KBM-7 (cell line): ENCODE measurements around the gene ADTRP.
"Not testable (repeated sequence)": the region's sequence is repeated elsewhere in the genome, so short reads cannot be mapped to it uniquely, and the experiment has no call there.

Experiments used
- DNase-seq: peaks from one replicate; pipeline ENCODE4 v3.0.0-alpha.2; 2015
- in situ Hi-C: fragments of 300-500 bp; cut with MboI; formaldehyde crosslinking; loops from 2 replicates; pipeline ENCODE4 v1.14.3; 2020; ENCODE audit warnings: low sequenced_read_pairs, low pct_unique_long_range_greater_than_20kb, mixed read lengths

The ADTRP gene

GRCh38 chr6:11805259-11806053 is 26.9 kb upstream of the ADTRP start:
- in situ Hi-C loops, result no loop called here
- no peak for DNase-seq

- no peak for DNase-seq
- in situ Hi-C loops, result no loop called here
These were observed 26.1 kb upstream of the ADTRP start for GRCh38 chr6:11804701-11805100.

- no peak for DNase-seq
- in situ Hi-C loops, result no loop called here
These were observed 25.5 kb upstream of the ADTRP start for GRCh38 chr6:11804135-11804534.

- in situ Hi-C loops, result no loop called here
- no peak for DNase-seq
These were observed 25.0 kb upstream of the ADTRP start for GRCh38 chr6:11803591-11803971.

GRCh38 chr6:11802886-11803590 is 24.4 kb upstream of the ADTRP start:
- no peak for DNase-seq
- in situ Hi-C loops, result no loop called here

GRCh38 chr6:11800531-11800930 is 21.9 kb upstream of the ADTRP start:
- in situ Hi-C loops, result not testable (repeated sequence)

GRCh38 chr6:11798538-11798937 is 19.9 kb upstream of the ADTRP start:
- DNase-seq, result no peak
- in situ Hi-C loops, result no loop called here

More at GRCh38 chr6:11800531-11800930, 21.9 kb upstream of the ADTRP start:
- DNase-seq, result not testable (repeated sequence)

GRCh38 chr6:11798096-11798495 is 19.5 kb upstream of the ADTRP start:
- in situ Hi-C loops, result no loop called here
- no peak for DNase-seq

GRCh38 chr6:11796829-11797228 is 18.2 kb upstream of the ADTRP start:
- DNase-seq, result no peak
- in situ Hi-C loops, result no loop called here

- in situ Hi-C loops, result no loop called here
- no peak for DNase-seq
These were observed 16.8 kb upstream of the ADTRP start for GRCh38 chr6:11795403-11795802.

GRCh38 chr6:11793277-11793676 is 14.7 kb upstream of the ADTRP start:
- DNase-seq, result no peak
- in situ Hi-C loops, result no loop called here

GRCh38 chr6:11791354-11792107 is 12.9 kb upstream of the ADTRP start:
- in situ Hi-C loops, result no loop called here
- no peak for DNase-seq

GRCh38 chr6:11789744-11790143 is 11.1 kb upstream of the ADTRP start:
- in situ Hi-C loops, result no loop called here
- DNase-seq, result no peak

GRCh38 chr6:11788043-11788442 is 9.4 kb upstream of the ADTRP start:
- in situ Hi-C loops, result no loop called here
- DNase-seq, result peak; percentile 24

GRCh38 chr6:11785774-11786579 is 7.4 kb upstream of the ADTRP start:
- in situ Hi-C loops, result no loop called here
- DNase-seq, result no peak

GRCh38 chr6:11785415-11785773 is 6.8 kb upstream of the ADTRP start:
- in situ Hi-C loops, result no loop called here
- no peak for DNase-seq

- DNase-seq, result no peak
- in situ Hi-C loops, result no loop called here
These were observed 5.7 kb upstream of the ADTRP start for GRCh38 chr6:11784341-11784740.

- in situ Hi-C loops, result no loop called here
- DNase-seq, result no peak
These were observed 5.0 kb upstream of the ADTRP start for GRCh38 chr6:11783524-11784064.

- no peak for DNase-seq
- in situ Hi-C loops, result no loop called here
These were observed 3.9 kb upstream of the ADTRP start for GRCh38 chr6:11782524-11782923.
